Germinal center (tissue), 1 donor: ENCODE measurements around the gene RBM28.
"Not testable (repeated sequence)": the region's sequence is repeated elsewhere in the genome, so short reads cannot be mapped to it uniquely, and the experiment has no call there.

ENCODE experiments used
- DNase-seq: peaks from one replicate; pipeline ENCODE4 v3.0.0; 2012; ENCODE audit warnings: mixed read lengths, low spot score

RBM28 gene

GRCh38 chr7:128347647-128348097, 4.0 kb upstream of the RBM28 start:
- DNase-seq, result no peak

- DNase-seq, result no peak
Measured at GRCh38 chr7:128344431-128344774, 695 bp upstream of the RBM28 start.

GRCh38 chr7:128341733-128342132, 2.0 kb downstream of the RBM28 start:
- DNase-seq, result no peak

GRCh38 chr7:128335730-128336129, 8.0 kb downstream of the RBM28 start:
- DNase-seq, result no peak

- DNase-seq, result no peak
Measured at GRCh38 chr7:128324368-128324680, 19.4 kb downstream of the RBM28 start.

GRCh38 chr7:128323459-128324367, 20.0 kb downstream of the RBM28 start:
- no peak for DNase-seq

GRCh38 chr7:128323040-128323439, 20.7 kb downstream of the RBM28 start:
- no peak for DNase-seq

- DNase-seq, result peak; percentile 14
Measured at GRCh38 chr7:128322040-128322643, 21.6 kb downstream of the RBM28 start.

GRCh38 chr7:128321044-128321422, 22.7 kb downstream of the RBM28 start:
- no peak for DNase-seq

GRCh38 chr7:128318691-128319090, 25.0 kb downstream of the RBM28 start:
- no peak for DNase-seq

GRCh38 chr7:128311013-128311412, 32.7 kb downstream of the RBM28 start:
- no peak for DNase-seq

- DNase-seq, result no peak
Measured at GRCh38 chr7:128310499-128310898, 33.2 kb downstream of the RBM28 start.

- no peak for DNase-seq
Measured at GRCh38 chr7:128309976-128310375, 33.7 kb downstream of the RBM28 start.

- DNase-seq, result no peak
Measured at GRCh38 chr7:128309124-128309523, 34.6 kb downstream of the RBM28 start.

- no peak for DNase-seq
Measured at GRCh38 chr7:128307061-128307460, 36.6 kb downstream of the RBM28 start.

GRCh38 chr7:128304212-128304611, 39.5 kb downstream of the RBM28 start:
- DNase-seq, result no peak

GRCh38 chr7:128303643-128304042, 40.1 kb downstream of the RBM28 start:
- DNase-seq, result no peak

- DNase-seq, result no peak
Measured at GRCh38 chr7:128303133-128303532, 40.6 kb downstream of the RBM28 start.

- DNase-seq, result no peak
Measured at GRCh38 chr7:128302139-128302538, 41.6 kb downstream of the RBM28 start.

GRCh38 chr7:128299109-128299607, 44.5 kb downstream of the RBM28 start:
- no peak for DNase-seq

GRCh38 chr7:128298004-128298403, 45.7 kb downstream of the RBM28 start:
- DNase-seq, result not testable (repeated sequence)

- no peak for DNase-seq
Measured at GRCh38 chr7:128287556-128287955, 56.2 kb downstream of the RBM28 start.

GRCh38 chr7:128284102-128284501, 59.6 kb downstream of the RBM28 start:
- DNase-seq, result no peak
